Lower leg skin (tissue), 3 donors: ENCODE results near the gene FEZ2.

Experiments used
- POLR2A ChIP-seq, 2 donors: fragments of 450-650 bp; IDR thresholded peaks; one replicate each; pipeline ENCODE4 v1.6.1; 2016 to 2017; ENCODE audit warnings: antibody characterized with exemption in 2 of 2, mild to moderate bottlenecking in 1 of 2, moderate library complexity in 1 of 2
- TF ChIP-seq, protein P1 (sequence below), 3 donors: fragments of 450-650 bp; IDR thresholded peaks; one replicate each; pipeline ENCODE4 v1.5.1; 2016; ENCODE audit warnings: antibody characterized with exemption in 3 of 3, mild to moderate bottlenecking in 3 of 3, moderate library complexity in 2 of 3

DNA sequence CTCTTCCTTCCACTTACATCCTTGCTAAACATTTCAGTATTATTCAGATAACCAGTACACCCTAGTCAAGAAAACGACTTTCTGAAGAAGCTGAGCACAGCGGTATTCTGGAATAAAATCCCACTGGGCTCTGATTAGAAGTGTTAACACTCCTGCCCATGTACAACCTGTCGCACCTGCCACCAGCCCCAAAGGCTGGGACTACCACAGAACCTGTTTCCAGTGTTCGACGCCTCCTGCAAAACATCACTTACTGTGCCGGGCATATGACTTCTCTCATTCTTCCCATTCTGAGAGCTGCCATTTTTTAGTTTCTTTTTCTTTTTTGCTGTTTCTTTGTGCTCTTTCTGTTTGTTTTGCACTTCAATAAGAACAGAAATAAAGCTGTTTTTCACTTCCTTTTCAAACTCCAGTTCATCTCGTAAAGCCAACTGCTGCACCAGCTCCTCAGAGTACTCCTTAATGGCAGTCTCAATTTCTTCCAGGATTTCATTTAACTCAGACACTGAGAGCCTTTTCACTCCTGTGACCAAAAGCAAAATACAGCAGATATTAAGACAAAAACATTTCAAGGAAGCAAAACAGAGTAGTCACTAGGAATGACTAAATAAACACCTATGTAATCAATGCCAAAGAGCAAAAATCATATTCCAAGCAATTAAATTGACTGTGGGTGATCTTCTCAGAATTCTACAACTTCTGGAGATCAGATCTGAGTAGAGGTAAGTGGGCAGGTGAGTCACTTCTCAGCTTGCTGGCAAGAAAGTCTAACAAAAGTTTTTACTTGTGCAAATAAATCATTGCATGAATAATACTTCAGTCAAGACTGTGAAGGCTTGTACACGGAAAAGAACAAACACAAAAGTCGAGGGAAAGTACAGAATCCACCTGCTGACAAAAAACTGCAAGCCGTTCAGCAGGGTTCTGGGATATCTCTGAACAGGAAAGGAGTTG is 19.3 kb downstream of the FEZ2 start:
- no peak for TF ChIP-seq POLR2A (IDR thresholded peaks at IDR 0.05)
- TF ChIP-seq, protein P1, sequence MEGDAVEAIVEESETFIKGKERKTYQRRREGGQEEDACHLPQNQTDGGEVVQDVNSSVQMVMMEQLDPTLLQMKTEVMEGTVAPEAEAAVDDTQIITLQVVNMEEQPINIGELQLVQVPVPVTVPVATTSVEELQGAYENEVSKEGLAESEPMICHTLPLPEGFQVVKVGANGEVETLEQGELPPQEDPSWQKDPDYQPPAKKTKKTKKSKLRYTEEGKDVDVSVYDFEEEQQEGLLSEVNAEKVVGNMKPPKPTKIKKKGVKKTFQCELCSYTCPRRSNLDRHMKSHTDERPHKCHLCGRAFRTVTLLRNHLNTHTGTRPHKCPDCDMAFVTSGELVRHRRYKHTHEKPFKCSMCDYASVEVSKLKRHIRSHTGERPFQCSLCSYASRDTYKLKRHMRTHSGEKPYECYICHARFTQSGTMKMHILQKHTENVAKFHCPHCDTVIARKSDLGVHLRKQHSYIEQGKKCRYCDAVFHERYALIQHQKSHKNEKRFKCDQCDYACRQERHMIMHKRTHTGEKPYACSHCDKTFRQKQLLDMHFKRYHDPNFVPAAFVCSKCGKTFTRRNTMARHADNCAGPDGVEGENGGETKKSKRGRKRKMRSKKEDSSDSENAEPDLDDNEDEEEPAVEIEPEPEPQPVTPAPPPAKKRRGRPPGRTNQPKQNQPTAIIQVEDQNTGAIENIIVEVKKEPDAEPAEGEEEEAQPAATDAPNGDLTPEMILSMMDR (IDR thresholded peaks at IDR 0.05), result no peak
